ENCODE results near the gene CRTAC1. TPM values are rescaled to one million over a fixed set of nuclear protein-coding genes. Genes with fewer than 3 reads are reported as not detected.

Gene CRTAC1
- total RNA-seq, 1 donor from 2014 or later, result 0.66 TPM

DNA sequence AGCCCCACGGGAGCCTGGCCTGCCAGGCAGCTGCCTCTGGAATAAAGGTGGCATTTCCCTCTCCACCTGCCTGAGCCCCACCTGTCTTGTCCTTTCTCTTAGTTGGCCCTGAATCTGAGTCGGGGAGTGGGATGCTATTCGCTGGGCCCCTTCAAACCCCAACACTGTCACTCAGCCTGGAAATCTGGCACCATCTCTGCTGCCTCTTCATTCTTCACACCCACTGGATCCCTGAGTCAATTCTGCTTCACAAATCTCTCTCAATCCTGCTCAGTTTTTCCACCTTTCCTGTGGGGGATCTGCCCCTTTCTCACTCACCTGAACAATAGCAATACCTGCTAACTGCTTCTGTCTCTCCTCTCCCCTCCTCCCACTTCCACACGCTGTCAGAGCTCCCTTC is 10.6 kb downstream of the CRTAC1 start:
- no peaks in the 10 kb centered on the region for H3K4me1 Mint-ChIP-seq (ENCODE audit: low read depth, unreplicated experiment)

DNA sequence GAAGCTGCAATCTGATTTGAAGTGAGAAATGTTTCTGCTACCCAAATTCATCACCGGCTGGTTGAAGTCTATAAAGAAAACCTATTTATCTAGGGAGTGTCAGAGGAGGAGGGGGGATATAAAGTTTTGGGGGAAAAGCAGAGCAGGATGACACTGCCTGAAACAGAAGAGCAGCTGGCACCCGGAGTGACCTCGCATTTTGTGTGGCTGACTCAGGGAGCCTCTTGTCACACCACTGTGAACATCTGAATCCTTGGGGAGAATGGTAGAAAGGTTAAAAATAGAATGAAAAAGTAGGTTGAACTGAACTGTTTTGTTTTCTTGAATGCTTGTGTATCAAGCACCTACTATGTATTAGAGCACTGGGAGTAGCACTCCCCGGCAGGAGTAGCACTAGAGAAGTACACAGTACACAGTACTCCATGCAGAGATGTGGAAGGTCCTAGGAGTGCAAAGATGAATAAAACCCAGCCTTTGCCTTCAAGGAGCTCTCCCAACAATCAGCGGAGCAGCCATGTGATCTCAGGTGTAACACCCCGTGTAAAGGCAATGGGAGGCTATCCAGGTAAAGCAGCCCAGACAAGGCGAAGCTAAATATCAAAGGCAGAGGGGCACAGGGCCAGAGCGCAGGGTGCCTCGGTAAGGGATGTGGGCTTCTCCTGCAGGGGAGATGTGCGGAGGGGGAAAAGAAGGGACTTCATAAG is 13.5 kb downstream of the CRTAC1 start:
- Histone ChIP-seq H3K4me2 (ENCODE audit: low read length) (no peak overlapping the region), H3K36me3 (ENCODE audit: insufficient read depth, low read length) (no peaks in the 10 kb centered on the region), H3K27ac (ENCODE audit: low read depth, low read length) (no peak overlapping the region), H3K4me1 (ENCODE audit: insufficient read depth, low read length) (no peaks in the 10 kb centered on the region), H2AFZ (ENCODE audit: low read depth, low read length) (no peak overlapping the region), H3K27me3 (ENCODE audit: insufficient read depth, low read length) (no peaks in the 10 kb centered on the region), H4K20me1 (ENCODE audit: insufficient read depth, low read length) (no peaks in the 10 kb centered on the region), H3K9ac (ENCODE audit: low read length) (no peak overlapping the region), H3K79me2 (ENCODE audit: insufficient read depth, low read length) (no peaks in the 10 kb centered on the region), H3K4me3 (ENCODE audit: insufficient read depth, low read depth, low read length) (no peak overlapping the region), H3K9me3 (ENCODE audit: insufficient read depth, low read depth, low read length) (no peaks in the 10 kb centered on the region)
- Mint-ChIP-seq H3K36me3 (ENCODE audit: low read depth, unreplicated experiment) (no peaks in the 10 kb centered on the region), H3K27me3 (ENCODE audit: low read depth, unreplicated experiment) (peaks cover 73% of the 10 kb centered on the region), H3K27ac (ENCODE audit: unreplicated experiment) (no peak overlapping the region), H3K4me3 (ENCODE audit: unreplicated experiment) (no peak overlapping the region), H3K9me3 (ENCODE audit: unreplicated experiment) (no peaks in the 10 kb centered on the region), H3K4me1 (ENCODE audit: low read depth, unreplicated experiment) (no peaks in the 10 kb centered on the region)
- FAIRE-seq, result no peak
- TF ChIP-seq EZH2 (IDR thresholded peaks at IDR 0.05; ENCODE audit: insufficient read depth, low read length), result no peak
- TF ChIP-seq, protein P1, sequence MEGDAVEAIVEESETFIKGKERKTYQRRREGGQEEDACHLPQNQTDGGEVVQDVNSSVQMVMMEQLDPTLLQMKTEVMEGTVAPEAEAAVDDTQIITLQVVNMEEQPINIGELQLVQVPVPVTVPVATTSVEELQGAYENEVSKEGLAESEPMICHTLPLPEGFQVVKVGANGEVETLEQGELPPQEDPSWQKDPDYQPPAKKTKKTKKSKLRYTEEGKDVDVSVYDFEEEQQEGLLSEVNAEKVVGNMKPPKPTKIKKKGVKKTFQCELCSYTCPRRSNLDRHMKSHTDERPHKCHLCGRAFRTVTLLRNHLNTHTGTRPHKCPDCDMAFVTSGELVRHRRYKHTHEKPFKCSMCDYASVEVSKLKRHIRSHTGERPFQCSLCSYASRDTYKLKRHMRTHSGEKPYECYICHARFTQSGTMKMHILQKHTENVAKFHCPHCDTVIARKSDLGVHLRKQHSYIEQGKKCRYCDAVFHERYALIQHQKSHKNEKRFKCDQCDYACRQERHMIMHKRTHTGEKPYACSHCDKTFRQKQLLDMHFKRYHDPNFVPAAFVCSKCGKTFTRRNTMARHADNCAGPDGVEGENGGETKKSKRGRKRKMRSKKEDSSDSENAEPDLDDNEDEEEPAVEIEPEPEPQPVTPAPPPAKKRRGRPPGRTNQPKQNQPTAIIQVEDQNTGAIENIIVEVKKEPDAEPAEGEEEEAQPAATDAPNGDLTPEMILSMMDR (IDR thresholded peaks at IDR 0.05; ENCODE audit: insufficient read depth, low read depth, low read length), result no peak
- no peak for DNase-seq (ENCODE audit: low read depth)

More for the DNA sequence above, 10.6 kb downstream of the CRTAC1 start:
- peaks cover 3% of the 10 kb centered on the region for H3K27me3 ChIP-seq (ENCODE audit: insufficient read depth, low read length)
- H3K4me2 ChIP-seq (ENCODE audit: low read length), result no peak overlapping the region
- TF ChIP-seq, protein P1 (IDR thresholded peaks at IDR 0.05; ENCODE audit: insufficient read depth, low read depth, low read length), result no peak
- TF ChIP-seq EZH2 (IDR thresholded peaks at IDR 0.05; ENCODE audit: insufficient read depth, low read length), result no peak
- FAIRE-seq (no peak), DNase-seq (ENCODE audit: low read depth) (no peak)
- peaks cover 76% of the 10 kb centered on the region for H3K27me3 Mint-ChIP-seq (ENCODE audit: low read depth, unreplicated experiment)
- H3K9ac ChIP-seq (ENCODE audit: low read length), result no peak overlapping the region
- H3K9me3 ChIP-seq (ENCODE audit: insufficient read depth, low read depth, low read length), result no peaks in the 10 kb centered on the region
- H3K4me3 ChIP-seq (ENCODE audit: insufficient read depth, low read depth, low read length), result no peak overlapping the region
- H3K4me1 ChIP-seq (ENCODE audit: insufficient read depth, low read length), result no peaks in the 10 kb centered on the region
- no peak overlapping the region for H3K27ac Mint-ChIP-seq (ENCODE audit: unreplicated experiment)
- H3K4me3 Mint-ChIP-seq (ENCODE audit: unreplicated experiment), result no peak overlapping the region
- no peak overlapping the region for H3K27ac ChIP-seq (ENCODE audit: low read depth, low read length)
- H4K20me1 ChIP-seq (ENCODE audit: insufficient read depth, low read length), result no peaks in the 10 kb centered on the region
- no peaks in the 10 kb centered on the region for H3K36me3 Mint-ChIP-seq (ENCODE audit: low read depth, unreplicated experiment)
- H3K36me3 ChIP-seq (ENCODE audit: insufficient read depth, low read length), result no peaks in the 10 kb centered on the region
- H2AFZ ChIP-seq (ENCODE audit: low read depth, low read length), result no peak overlapping the region
- H3K79me2 ChIP-seq (ENCODE audit: insufficient read depth, low read length), result no peaks in the 10 kb centered on the region
- H3K9me3 Mint-ChIP-seq (ENCODE audit: unreplicated experiment), result no peaks in the 10 kb centered on the region

DNA sequence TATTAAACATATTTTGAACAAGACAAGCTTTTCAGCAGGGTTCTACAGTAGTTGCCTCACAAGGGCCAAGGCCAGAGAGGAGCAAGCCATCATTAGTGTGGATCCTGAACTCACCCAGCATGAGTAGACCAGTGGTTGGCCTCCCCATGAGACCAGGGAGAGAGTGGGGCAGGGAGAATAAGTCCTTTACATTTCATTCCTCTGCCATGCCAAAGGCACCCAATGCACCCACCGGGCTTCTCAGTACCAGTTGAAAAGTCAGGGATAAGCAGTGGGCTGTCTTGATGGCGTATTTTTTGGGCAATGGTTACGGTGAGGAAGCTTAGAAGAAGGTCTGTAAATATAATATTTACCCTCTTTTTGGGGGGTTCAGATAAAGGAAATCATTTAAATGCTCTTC is 16.6 kb downstream of the CRTAC1 start:
- no peak for FAIRE-seq
- Histone ChIP-seq H3K27me3 (ENCODE audit: insufficient read depth, low read length) (no peaks in the 10 kb centered on the region), H4K20me1 (ENCODE audit: insufficient read depth, low read length) (no peaks in the 10 kb centered on the region), H3K79me2 (ENCODE audit: insufficient read depth, low read length) (no peaks in the 10 kb centered on the region), H3K27ac (ENCODE audit: low read depth, low read length) (no peak overlapping the region), H3K4me3 (ENCODE audit: insufficient read depth, low read depth, low read length) (no peak overlapping the region), H3K36me3 (ENCODE audit: insufficient read depth, low read length) (no peaks in the 10 kb centered on the region), H3K9ac (ENCODE audit: low read length) (no peak overlapping the region), H3K9me3 (ENCODE audit: insufficient read depth, low read depth, low read length) (no peaks in the 10 kb centered on the region), H2AFZ (ENCODE audit: low read depth, low read length) (no peak overlapping the region), H3K4me1 (ENCODE audit: insufficient read depth, low read length) (no peaks in the 10 kb centered on the region), H3K4me2 (ENCODE audit: low read length) (no peak overlapping the region)
- no peak for DNase-seq (ENCODE audit: low read depth)
- no peak overlapping the region for H3K27ac Mint-ChIP-seq (ENCODE audit: unreplicated experiment)
- no peak for TF ChIP-seq EZH2 (IDR thresholded peaks at IDR 0.05; ENCODE audit: insufficient read depth, low read length)
- TF ChIP-seq, protein P1 (IDR thresholded peaks at IDR 0.05; ENCODE audit: insufficient read depth, low read depth, low read length), result no peak
- H3K4me1 Mint-ChIP-seq (ENCODE audit: low read depth, unreplicated experiment), result no peaks in the 10 kb centered on the region
- peaks cover 62% of the 10 kb centered on the region for H3K27me3 Mint-ChIP-seq (ENCODE audit: low read depth, unreplicated experiment)
- H3K9me3 Mint-ChIP-seq (ENCODE audit: unreplicated experiment), result peaks cover 2% of the 10 kb centered on the region
- H3K36me3 Mint-ChIP-seq (ENCODE audit: low read depth, unreplicated experiment), result no peaks in the 10 kb centered on the region
- no peak overlapping the region for H3K4me3 Mint-ChIP-seq (ENCODE audit: unreplicated experiment)

Data from astrocyte (in vitro differentiated cells and primary cell).